Cortex of kidney (tissue), 1 donor: ENCODE measurements around the gene TMEM144.

Experiments used
- DNase-seq: peaks from one replicate; lab custom pipeline; 2025; lab: John Stamatoyannopoulos, UW

TMEM144 gene

GRCh38 chr4:158209825-158210807 lies at the start of gene TMEM144:
Gene TMEM144 (plus strand): TSS chr4:158210486. CDS start chr4:158212668, 2,182 bp downstream.
- no peak for DNase-seq

- no peak for DNase-seq
Measured at GRCh38 chr4:158161551-158162354, 48.5 kb upstream of the TMEM144 start.

GRCh38 chr4:158162631-158163030 lies 47.7 kb upstream of the TMEM144 start:
- no peak for DNase-seq

GRCh38 chr4:158163941-158164767 lies 46.1 kb upstream of the TMEM144 start:
- DNase-seq, result no peak

GRCh38 chr4:158164768-158165213 lies 45.5 kb upstream of the TMEM144 start:
- no peak for DNase-seq

GRCh38 chr4:158166701-158167100 lies 43.6 kb upstream of the TMEM144 start:
- DNase-seq, result no peak

GRCh38 chr4:158168606-158169005 lies 41.7 kb upstream of the TMEM144 start:
- DNase-seq, result no peak

GRCh38 chr4:158169506-158169905 lies 40.8 kb upstream of the TMEM144 start:
- no peak for DNase-seq

- DNase-seq, result no peak
Measured at GRCh38 chr4:158169931-158170690, 40.2 kb upstream of the TMEM144 start.

- no peak for DNase-seq
Measured at GRCh38 chr4:158170691-158171561, 39.4 kb upstream of the TMEM144 start.

GRCh38 chr4:158172261-158173258 lies 37.7 kb upstream of the TMEM144 start, which contains the start of gene GASK1B:
Gene GASK1B (minus strand): TSS chr4:158173025. CDS start chr4:158171375, 1,650 bp downstream.
- DNase-seq, result no peak

- no peak for DNase-seq
Measured at GRCh38 chr4:158176108-158176507, 34.2 kb upstream of the TMEM144 start.

- no peak for DNase-seq
Measured at GRCh38 chr4:158176776-158177175, 33.5 kb upstream of the TMEM144 start.

GRCh38 chr4:158179465-158179864 lies 30.8 kb upstream of the TMEM144 start:
- no peak for DNase-seq

- no peak for DNase-seq
Measured at GRCh38 chr4:158181906-158182305, 28.4 kb upstream of the TMEM144 start.

- DNase-seq, result no peak
Measured at GRCh38 chr4:158182736-158183135, 27.6 kb upstream of the TMEM144 start.

- no peak for DNase-seq
Measured at GRCh38 chr4:158186815-158187214, 23.5 kb upstream of the TMEM144 start.

- no peak for DNase-seq
Measured at GRCh38 chr4:158189422-158189821, 20.9 kb upstream of the TMEM144 start.

GRCh38 chr4:158190718-158191117 lies 19.6 kb upstream of the TMEM144 start:
- DNase-seq, result no peak
